IMR-90 (cell line): Measurements from ENCODE around the gene BET1L.

Experiments used
- BHLHE40 ChIP-seq: fragments of 150-350 bp; IDR thresholded peaks from 2 replicates; pipeline ENCODE4 v1.6.1; 2016; ENCODE audit warnings: mild to moderate bottlenecking, low read depth, low read length
- CEBPB ChIP-seq: IDR thresholded peaks from 2 replicates; pipeline ENCODE4 v1.6.1; 2012; ENCODE audit warnings: low read depth, low read length, improper control_type of control experiment
- CTCF ChIP-seq: conservative IDR thresholded peaks from 2 replicates; pipeline ENCODE4 v1.5.1; 2012; ENCODE audit warnings: mild to moderate bottlenecking, low read depth, low read length, improper control_type of control experiment
- ELK1 ChIP-seq: fragments of 150-350 bp; IDR thresholded peaks from 2 replicates; pipeline ENCODE4 v1.6.1; 2016; ENCODE audit warnings: low read depth, mild to moderate bottlenecking, low read length, moderate library complexity, borderline replicate concordance
- FOS ChIP-seq: fragments of 150-350 bp; IDR thresholded peaks from 2 replicates; pipeline ENCODE4 v1.6.1; 2016; ENCODE audit warnings: low read depth, low read length
- MAFK ChIP-seq: IDR thresholded peaks from 2 replicates; pipeline ENCODE4 v1.6.1; 2012; ENCODE audit warnings: low read depth, low read length, improper control_type of control experiment
- MAZ ChIP-seq: IDR thresholded peaks from 2 replicates; pipeline ENCODE4 v1.6.1; 2012; ENCODE audit warnings: low read depth, mild to moderate bottlenecking, low read length, improper control_type of control experiment, moderate library complexity, borderline replicate concordance
- MXI1 ChIP-seq: IDR thresholded peaks from 2 replicates; pipeline ENCODE4 v1.6.1; 2012; ENCODE audit warnings: low read depth, mild to moderate bottlenecking, low read length, moderate library complexity, borderline replicate concordance
- POLR2A ChIP-seq: IDR thresholded peaks from 2 replicates; pipeline ENCODE4 v1.6.1; 2012; ENCODE audit warnings: mild to moderate bottlenecking, low read depth, low read length
- RAD21 ChIP-seq: IDR thresholded peaks from 2 replicates; pipeline ENCODE4 v1.6.1; 2012; ENCODE audit warnings: low read length, improper control_type of control experiment
- RCOR1 ChIP-seq: IDR thresholded peaks from 2 replicates; pipeline ENCODE4 v1.6.1; 2012; ENCODE audit warnings: mild to moderate bottlenecking, low read length, improper control_type of control experiment; ENCODE audit not compliant: insufficient replicate concordance
- RFX5 ChIP-seq: IDR thresholded peaks from 2 replicates; pipeline ENCODE4 v1.8.0; 2012; ENCODE audit warnings: low read depth, mild to moderate bottlenecking, low read length, moderate library complexity
- SMC3 ChIP-seq: fragments of 150-350 bp; IDR thresholded peaks from 2 replicates; pipeline ENCODE4 v1.6.1; 2016; ENCODE audit warnings: low read depth, mild to moderate bottlenecking, antibody characterized with exemption, low read length, moderate library complexity
- USF2 ChIP-seq: fragments of 150-350 bp; IDR thresholded peaks from 2 replicates; pipeline ENCODE4 v1.6.1; 2017; ENCODE audit warnings: mild to moderate bottlenecking, antibody characterized with exemption, low read length, low read depth

GRCh38 chr11:199004-199581 is 8.1 kb downstream of the BET1L start:
- TF ChIP-seq CTCF: no peak
- no peak for TF ChIP-seq POLR2A
- no peak for TF ChIP-seq ELK1
- no peak for TF ChIP-seq RFX5
- no peak for TF ChIP-seq MAFK
- no peak for TF ChIP-seq SMC3
- TF ChIP-seq RAD21: no peak
- no peak for TF ChIP-seq MAZ
- TF ChIP-seq CEBPB: no peak
- TF ChIP-seq MXI1: no peak
- no peak for TF ChIP-seq BHLHE40
- no peak for TF ChIP-seq USF2
- no peak for TF ChIP-seq RCOR1
- TF ChIP-seq FOS: no peak
